ENCODE data around the gene SLC25A41.

Gene SLC25A41

DNA sequence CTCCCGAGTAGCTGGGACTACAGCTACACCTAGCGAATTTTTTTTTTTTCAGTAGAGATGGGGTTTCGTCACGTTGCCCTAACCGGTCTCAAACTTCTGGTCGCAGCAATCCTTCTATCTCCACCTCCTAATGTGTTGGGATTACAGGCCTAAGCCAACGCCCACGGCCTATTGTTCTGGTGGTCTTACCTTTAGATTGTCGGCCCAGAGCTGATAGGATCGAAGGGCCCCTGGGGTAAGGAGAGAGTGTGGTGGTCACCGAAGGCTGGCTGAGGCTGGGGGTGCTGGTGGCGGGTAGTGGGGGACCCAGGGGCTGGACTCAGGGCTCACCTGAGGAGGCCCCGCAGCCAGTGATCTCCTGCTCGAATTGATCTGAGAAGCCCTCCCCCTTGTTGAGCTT, 37.5 kb upstream of the SLC25A41 start:
- TF ChIP-seq, protein P1, sequence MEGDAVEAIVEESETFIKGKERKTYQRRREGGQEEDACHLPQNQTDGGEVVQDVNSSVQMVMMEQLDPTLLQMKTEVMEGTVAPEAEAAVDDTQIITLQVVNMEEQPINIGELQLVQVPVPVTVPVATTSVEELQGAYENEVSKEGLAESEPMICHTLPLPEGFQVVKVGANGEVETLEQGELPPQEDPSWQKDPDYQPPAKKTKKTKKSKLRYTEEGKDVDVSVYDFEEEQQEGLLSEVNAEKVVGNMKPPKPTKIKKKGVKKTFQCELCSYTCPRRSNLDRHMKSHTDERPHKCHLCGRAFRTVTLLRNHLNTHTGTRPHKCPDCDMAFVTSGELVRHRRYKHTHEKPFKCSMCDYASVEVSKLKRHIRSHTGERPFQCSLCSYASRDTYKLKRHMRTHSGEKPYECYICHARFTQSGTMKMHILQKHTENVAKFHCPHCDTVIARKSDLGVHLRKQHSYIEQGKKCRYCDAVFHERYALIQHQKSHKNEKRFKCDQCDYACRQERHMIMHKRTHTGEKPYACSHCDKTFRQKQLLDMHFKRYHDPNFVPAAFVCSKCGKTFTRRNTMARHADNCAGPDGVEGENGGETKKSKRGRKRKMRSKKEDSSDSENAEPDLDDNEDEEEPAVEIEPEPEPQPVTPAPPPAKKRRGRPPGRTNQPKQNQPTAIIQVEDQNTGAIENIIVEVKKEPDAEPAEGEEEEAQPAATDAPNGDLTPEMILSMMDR (conservative IDR thresholded peaks at IDR 0.05; ENCODE audit: low read depth, low read length) = no peak
- DNase-seq (ENCODE audit: low read depth) = no peak
- H3K4me3 ChIP-seq (ENCODE audit: low read length) = no peak overlapping the region

DNA sequence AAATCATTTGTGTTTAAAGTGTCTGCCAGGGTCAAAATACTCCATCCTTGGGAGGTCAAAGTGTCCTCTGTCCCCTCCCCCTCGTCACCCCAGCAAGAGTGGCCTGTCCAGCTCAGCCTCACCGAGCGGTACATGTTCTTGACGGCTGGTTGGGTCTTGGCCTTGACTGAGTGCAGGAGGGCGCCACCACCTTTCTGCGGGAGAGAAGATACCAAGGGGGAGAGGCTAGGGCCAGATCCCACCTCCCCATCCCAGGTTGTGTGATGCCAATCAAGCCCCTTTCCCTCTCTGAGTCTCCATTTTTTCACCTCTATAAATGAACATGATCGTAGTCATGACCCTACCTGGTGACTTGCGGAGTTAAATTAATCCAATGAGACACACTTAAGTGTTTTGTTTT, 36.6 kb upstream of the SLC25A41 start:
- no peak for DNase-seq (ENCODE audit: low read depth)
- H3K4me3 ChIP-seq (ENCODE audit: low read length) = no peak overlapping the region
- TF ChIP-seq, protein P1 (conservative IDR thresholded peaks at IDR 0.05; ENCODE audit: low read depth, low read length) = no peak

- TF ChIP-seq, protein P1 (conservative IDR thresholded peaks at IDR 0.05; ENCODE audit: low read depth, low read length) = no peak
- no peak overlapping the region for H3K4me3 ChIP-seq (ENCODE audit: low read length)
- no peak for DNase-seq (ENCODE audit: low read depth)
Observed at GRCh38 chr19:6467384-6467783, 33.8 kb upstream of the SLC25A41 start.

DNA sequence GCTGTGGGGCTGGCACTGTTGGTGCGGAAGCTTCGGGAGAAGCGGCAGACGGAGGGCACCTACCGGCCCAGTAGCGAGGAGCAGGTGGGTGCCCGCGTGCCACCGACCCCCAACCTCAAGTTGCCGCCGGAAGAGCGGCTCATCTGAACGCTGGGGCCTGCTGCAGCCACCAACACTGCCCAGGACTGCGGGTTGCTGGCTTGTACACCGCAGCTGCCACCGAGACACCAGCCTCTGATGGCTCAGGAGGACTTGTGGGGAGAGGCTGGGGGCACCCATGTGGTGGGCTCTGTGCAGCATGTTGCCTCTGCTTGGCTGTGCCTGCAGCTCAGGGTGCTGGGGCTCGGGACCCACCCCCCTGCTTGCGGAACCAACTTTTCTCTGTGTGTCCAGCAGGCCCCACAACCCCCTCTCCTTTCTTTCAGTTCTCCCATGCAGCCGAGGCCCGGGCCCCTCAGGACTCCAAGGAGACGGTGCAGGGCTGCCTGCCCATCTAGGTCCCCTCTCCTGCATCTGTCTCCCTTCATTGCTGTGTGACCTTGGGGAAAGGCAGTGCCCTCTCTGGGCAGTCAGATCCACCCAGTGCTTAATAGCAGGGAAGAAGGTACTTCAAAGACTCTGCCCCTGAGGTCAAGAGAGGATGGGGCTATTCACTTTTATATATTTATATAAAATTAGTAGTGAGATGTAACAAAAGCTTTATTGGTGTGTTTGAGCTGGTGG, 33.1 kb upstream of the SLC25A41 start:
- TF ChIP-seq, protein P1 (conservative IDR thresholded peaks at IDR 0.05; ENCODE audit: low read depth, low read length) = no peak
- no peak overlapping the region for H3K4me3 ChIP-seq (ENCODE audit: low read length)
- no peak for DNase-seq (ENCODE audit: low read depth)

DNA sequence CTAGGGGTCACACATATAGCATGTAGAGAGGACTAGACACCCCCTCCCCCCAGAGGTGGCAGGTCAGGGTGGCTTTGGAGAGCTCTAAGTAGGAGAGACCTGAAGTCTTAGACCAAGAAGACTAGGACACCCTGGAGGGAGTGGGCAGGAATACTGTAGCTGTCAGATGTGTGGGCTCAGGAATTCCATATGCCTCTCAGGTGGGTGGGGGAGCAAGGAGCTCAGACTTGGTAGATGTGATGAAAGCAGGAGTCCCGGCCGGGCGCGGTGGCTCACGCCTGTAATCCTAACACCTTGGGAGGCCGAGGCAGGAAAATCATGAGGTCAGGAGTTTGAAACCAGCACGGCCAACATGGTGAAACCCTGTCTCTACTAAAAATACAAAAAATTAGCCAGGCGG, 32.1 kb upstream of the SLC25A41 start:
- TF ChIP-seq, protein P1 (conservative IDR thresholded peaks at IDR 0.05; ENCODE audit: low read depth, low read length) = no peak
- no peak for DNase-seq (ENCODE audit: low read depth)
- no peak overlapping the region for H3K4me3 ChIP-seq (ENCODE audit: low read length)

GRCh38 chr19:6465006-6465405, 31.4 kb upstream of the SLC25A41 start:
- TF ChIP-seq, protein P1 (conservative IDR thresholded peaks at IDR 0.05; ENCODE audit: low read depth, low read length) = no peak
- peak overlapping the region; percentile 52 for H3K4me3 ChIP-seq (ENCODE audit: low read length)

More at GRCh38 chr19:6465006-6465405, 31.4 kb upstream of the SLC25A41 start:
- no peak for DNase-seq (ENCODE audit: low read depth)

All from retinal pigment epithelial cell (primary cell).